ENCODE data around the gene TPT1.

TPT1 gene

DNA sequence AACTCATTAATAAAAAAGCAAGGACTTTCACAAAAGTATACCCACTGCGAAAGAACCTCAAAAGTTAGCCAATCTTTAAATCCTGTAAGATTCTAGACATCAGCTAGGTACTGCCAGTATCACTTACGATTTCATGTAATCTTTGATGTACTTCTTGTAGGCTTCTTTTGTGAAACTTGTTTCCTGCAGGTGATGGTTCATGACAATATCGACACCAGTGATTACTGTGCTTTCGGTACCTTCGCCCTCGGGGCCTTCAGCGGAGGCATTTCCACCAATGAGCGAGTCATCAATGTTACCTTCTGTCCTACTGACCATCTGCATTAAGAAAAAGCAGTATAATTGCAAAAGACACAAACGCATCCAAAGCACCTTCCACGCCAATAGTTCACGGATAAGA, 1.1 kb downstream of the TPT1 start:
- TF ChIP-seq, protein P1, sequence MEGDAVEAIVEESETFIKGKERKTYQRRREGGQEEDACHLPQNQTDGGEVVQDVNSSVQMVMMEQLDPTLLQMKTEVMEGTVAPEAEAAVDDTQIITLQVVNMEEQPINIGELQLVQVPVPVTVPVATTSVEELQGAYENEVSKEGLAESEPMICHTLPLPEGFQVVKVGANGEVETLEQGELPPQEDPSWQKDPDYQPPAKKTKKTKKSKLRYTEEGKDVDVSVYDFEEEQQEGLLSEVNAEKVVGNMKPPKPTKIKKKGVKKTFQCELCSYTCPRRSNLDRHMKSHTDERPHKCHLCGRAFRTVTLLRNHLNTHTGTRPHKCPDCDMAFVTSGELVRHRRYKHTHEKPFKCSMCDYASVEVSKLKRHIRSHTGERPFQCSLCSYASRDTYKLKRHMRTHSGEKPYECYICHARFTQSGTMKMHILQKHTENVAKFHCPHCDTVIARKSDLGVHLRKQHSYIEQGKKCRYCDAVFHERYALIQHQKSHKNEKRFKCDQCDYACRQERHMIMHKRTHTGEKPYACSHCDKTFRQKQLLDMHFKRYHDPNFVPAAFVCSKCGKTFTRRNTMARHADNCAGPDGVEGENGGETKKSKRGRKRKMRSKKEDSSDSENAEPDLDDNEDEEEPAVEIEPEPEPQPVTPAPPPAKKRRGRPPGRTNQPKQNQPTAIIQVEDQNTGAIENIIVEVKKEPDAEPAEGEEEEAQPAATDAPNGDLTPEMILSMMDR (IDR thresholded peaks at IDR 0.05; ENCODE audit: control extremely low read depth, extremely low read depth, low read depth, missing control alignments): no peak
- ChIA-PET CTCF (interaction anchor here (1.0 to 2.5 kb wide), 6 partner anchors 8 to 32 kb away, joined by 3 to 8 read pairs (median 4); no protein-coding TSS in a partner anchor), POLR2A (interaction anchor here (0.6 to 2.0 kb wide), 2 partner anchors 8 to 11 kb away, joined by 4 read pairs; no protein-coding TSS in a partner anchor)
- no peak for DNase-seq (ENCODE audit: extremely low spot score)

DNA sequence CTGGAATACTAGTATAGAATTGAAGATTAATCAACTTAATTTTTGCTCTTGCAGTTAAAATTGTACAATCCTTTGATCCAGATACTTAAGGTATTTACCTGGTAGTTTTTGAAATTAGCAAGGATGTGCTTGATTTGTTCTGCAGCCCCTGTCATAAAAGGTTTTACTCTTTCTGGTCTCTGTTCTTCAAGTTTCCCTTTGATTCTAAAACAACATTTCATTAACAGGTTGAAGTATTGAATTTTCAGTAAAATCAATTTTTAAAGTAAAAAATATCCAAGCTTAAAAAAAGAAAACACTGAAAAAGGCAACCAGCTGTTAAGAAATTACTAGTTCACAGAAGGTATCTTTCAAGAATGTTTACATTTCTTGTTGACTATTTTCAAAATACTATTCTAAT, 1.6 kb downstream of the TPT1 start:
- DNase-seq (ENCODE audit: extremely low spot score): no peak
- CTCF ChIA-PET: interaction anchor here (1.5 to 2.5 kb wide), 3 partner anchors 10 to 32 kb away, joined by 4 to 8 read pairs (median 6); no protein-coding TSS in a partner anchor
- TF ChIP-seq, protein P1 (IDR thresholded peaks at IDR 0.05; ENCODE audit: control extremely low read depth, extremely low read depth, low read depth, missing control alignments): no peak
- POLR2A ChIA-PET: no interaction called here

DNA sequence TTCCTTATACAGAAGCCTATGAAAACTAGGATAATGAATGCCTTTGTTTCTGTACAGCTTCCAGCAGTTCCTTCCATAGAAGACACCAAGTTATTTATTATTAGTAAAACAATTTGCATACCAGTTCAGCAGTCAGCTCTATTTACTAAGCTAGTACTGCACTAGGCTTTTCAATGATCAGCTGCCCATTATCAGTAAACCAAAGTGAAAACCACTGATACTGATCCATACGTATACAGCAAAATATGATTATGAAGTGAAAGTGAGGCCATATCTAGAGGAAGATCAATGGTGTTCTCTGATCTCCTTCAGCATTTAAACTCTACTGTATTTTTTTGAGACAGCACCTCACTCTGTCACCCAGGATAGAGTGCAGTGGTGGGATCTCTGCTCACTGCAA, 3.2 kb downstream of the TPT1 start:
- ChIA-PET CTCF (interaction anchor here (0.8 to 1.6 kb wide), 2 partner anchors 16 to 19 kb away, joined by 3 to 4 read pairs; no protein-coding TSS in a partner anchor), POLR2A (no interaction called here)
- TF ChIP-seq, protein P1 (IDR thresholded peaks at IDR 0.05; ENCODE audit: control extremely low read depth, extremely low read depth, low read depth, missing control alignments): no peak
- DNase-seq (ENCODE audit: extremely low spot score): no peak

GRCh38 chr13:45337395-45337794, 3.6 kb downstream of the TPT1 start:
- TF ChIP-seq, protein P1 (IDR thresholded peaks at IDR 0.05; ENCODE audit: control extremely low read depth, extremely low read depth, low read depth, missing control alignments): no peak
- no peak for DNase-seq (ENCODE audit: extremely low spot score)
- CTCF ChIA-PET: interaction anchor here (0.8 to 1.6 kb wide), 3 partner anchors 16 to 29 kb away, joined by 3 to 4 read pairs (median 3); no protein-coding TSS in a partner anchor
- POLR2A ChIA-PET: interaction anchor here (0.7 kb wide), 1 partner anchor 81 kb away, joined by 3 read pairs; the partner anchor contains the start of gene SLC25A30

DNA sequence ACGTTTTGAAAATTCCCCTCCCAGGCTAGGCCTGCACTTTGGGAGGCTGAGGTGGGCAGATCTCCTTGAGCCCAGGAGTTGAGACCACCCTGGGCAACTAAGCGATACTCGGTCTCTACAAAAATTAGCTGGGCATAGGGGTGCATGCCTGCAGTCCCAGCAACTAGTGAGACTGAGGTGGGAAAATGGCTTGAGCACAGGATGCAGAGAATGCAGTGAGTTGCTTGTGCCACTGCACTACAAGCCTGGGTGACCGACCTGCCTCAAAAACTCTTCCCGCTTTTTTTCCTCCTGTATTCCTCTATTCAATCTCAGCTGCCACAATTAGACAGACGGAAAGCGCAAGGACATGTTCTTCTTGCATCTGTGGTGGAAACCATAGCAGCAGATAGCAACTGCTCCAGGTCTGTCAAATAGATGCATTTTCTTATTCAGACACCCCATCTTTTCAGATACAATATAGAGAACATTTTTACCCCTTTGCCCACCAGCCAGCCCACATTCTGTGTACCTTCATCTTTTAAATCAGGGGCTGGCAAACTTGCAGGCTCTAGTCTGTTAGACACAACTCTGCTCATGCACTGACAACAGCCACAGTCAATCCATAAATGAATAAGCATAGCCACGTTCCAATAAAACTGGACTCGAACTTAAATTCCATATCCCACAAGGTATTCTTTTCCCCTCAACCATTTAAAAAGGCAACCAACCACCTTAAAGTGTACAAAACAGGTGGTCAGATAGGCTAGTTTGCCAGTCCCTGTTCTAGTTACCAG, 4.8 kb downstream of the TPT1 start:
- ChIA-PET POLR2A (interaction anchor here (0.7 kb wide), 1 partner anchor 82 kb away, joined by 3 read pairs; the partner anchor contains the start of gene SLC25A30), CTCF (interaction anchor here (1.0 to 1.6 kb wide), 2 partner anchors 15 to 28 kb away, joined by 3 to 4 read pairs; no protein-coding TSS in a partner anchor)
- TF ChIP-seq, protein P1 (IDR thresholded peaks at IDR 0.05; ENCODE audit: control extremely low read depth, extremely low read depth, low read depth, missing control alignments): no peak
- DNase-seq (ENCODE audit: extremely low spot score): no peak

DNA sequence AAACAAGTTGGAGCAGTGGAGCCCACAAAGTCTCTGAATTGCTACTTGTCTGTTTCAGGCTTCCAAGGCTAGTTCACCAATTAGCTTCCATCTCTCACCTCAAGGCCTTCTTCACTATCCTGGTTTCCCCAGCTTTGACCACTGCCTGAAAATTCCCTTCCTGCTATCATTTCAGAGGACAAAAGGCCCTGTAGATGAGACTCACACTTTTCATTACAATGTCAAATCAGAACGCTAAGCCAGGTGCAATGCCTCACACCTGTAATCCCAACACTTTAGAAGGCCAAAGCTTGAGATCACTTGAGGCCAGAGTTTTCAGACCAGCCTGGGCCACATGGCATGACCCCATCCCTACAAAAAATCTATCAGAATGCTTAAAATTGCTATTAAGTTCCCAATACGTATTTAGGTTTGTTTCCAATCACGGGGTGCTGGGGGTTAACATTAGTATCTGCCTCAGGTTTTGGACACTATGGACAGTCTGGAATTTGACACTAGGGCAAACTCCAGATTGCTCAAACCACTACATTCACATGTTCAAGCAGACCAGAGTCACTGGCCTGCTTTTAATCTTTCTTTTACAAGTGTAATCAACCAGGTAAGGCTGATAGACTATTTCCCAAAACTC, 5.5 kb downstream of the TPT1 start:
- ChIA-PET CTCF (interaction anchor here (1.0 kb wide), 1 partner anchor 10 kb away, joined by 5 read pairs; no protein-coding TSS in a partner anchor), POLR2A (interaction anchor here (1.1 kb wide), 1 partner anchor 11 kb away, joined by 4 read pairs; no protein-coding TSS in a partner anchor)
- TF ChIP-seq, protein P1 (IDR thresholded peaks at IDR 0.05; ENCODE audit: control extremely low read depth, extremely low read depth, low read depth, missing control alignments): no peak
- DNase-seq (ENCODE audit: extremely low spot score): no peak
